K562 (cell line): ENCODE data around the gene UTP14A. TPM values are rescaled to one million over a fixed set of nuclear protein-coding genes. Genes with fewer than 3 reads are reported as not detected.

Source experiments
- MEIS2 ChIP-seq: fragments of 450-650 bp; IDR thresholded peaks from 2 replicates; pipeline ENCODE4 v1.6.1; 2014; ENCODE audit warnings: mild to moderate bottlenecking; ENCODE audit not compliant: partially characterized antibody
- MGA ChIP-seq: fragments of 450-650 bp; IDR thresholded peaks from 2 replicates; pipeline ENCODE4 v1.6.1; 2016; ENCODE audit warnings: mild to moderate bottlenecking, moderate library complexity
- NCOR1 ChIP-seq: fragments of 450-650 bp; IDR thresholded peaks from 2 replicates; pipeline ENCODE4 v1.6.1; 2016; ENCODE audit warnings: mild to moderate bottlenecking, moderate library complexity
- PATZ1 ChIP-seq: fragments of 250-450 bp; sonication (Bioruptor Pico); IDR thresholded peaks from 2 replicates; pipeline ENCODE4 v1.5.0; 2020; ENCODE audit warnings: mild to moderate bottlenecking, borderline replicate concordance
- ZNF184 ChIP-seq: sonication (generic); formaldehyde crosslinking; IDR thresholded peaks from 2 replicates; pipeline ENCODE4 v1.5.0; 2020; ENCODE audit warnings: missing genetic modification reagents
- polyA plus RNA-seq, 8 experiments: library from polyadenylated mRNA; depleted of rRNA in 4 of 8; stranded (reverse) in 5 of 8; unstranded in 3 of 8; fragments of >200 nt; fragmentation: Nextera tagmentation in 2 of 8; fragmentation: Illumina TruSeq in 1 of 8; extraction: Ambion mirVana in 2 of 8; extraction: Trizol in 1 of 8; gene quantifications; 2 replicates each; pipeline versions ENCODE4 v1.2.1 to v1.2.3, GENCODE V29; 2011 to 2014; ENCODE audit warnings: inconsistent platforms in 1 of 8, missing spikeins in 1 of 8
- total RNA-seq, 7 experiments: library from RNA; depleted of rRNA in 6 of 7; stranded (reverse); fragments of >200 nt in 6 of 7; fragmentation: Illumina TruSeq in 2 of 7; extraction: Trizol in 2 of 7; gene quantifications; 2 replicates each; pipeline versions ENCODE4 v1.2.1 to v1.2.3, GENCODE V29; 2011 to 2021; ENCODE audit warnings: low replicate concordance in 1 of 7

UTP14A gene
- total and polyA plus RNA-seq, 9 of the 15 experiments (the other 6 are each of a cell fraction or from before 2014, with no cell fraction given), result 30.5 to 91.0 (median 64.1) TPM

DNA sequence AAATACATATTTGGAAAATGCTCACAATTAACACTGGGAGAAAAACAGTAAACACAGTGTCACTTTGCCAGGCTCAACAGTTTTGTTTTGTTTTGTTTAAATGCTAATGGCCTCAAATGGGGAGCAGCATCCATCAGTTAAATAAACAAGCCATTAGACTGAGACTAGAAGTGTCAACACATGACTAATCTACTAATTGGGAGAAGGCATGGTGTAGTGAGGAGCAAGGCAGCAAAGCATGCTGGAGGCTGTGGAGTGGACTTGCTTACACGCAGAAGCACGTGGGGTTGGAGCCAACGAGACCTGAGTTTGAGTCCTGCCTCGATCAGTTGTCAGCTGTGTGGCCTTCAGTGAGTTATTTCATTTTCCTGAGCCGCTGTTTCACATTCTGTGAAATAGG is 29.0 kb downstream of the UTP14A start (continued):
- TF ChIP-seq MGA (0 out of 2 replicates have a peak, but pooled peaks have one; percentile 11), MEIS2 (peak; percentile 4), PATZ1 (CRISPR knock-in tag) (no peak), ZNF184 (CRISPR knock-in tag) (no peak), NCOR1 (no peak)
